Suprapubic skin (tissue), 4 donors: ENCODE data around the gene HIPK3.

Experiments
- CTCF ChIP-seq, 2 donors: fragments of 200-600 bp in 1 of 2; fragments of 450-650 bp in 1 of 2; sonication (generic) in 1 of 2; IDR thresholded peaks; one replicate each; pipeline ENCODE4 v1.5.1; 2016 to 2019; ENCODE audit warnings: antibody characterized with exemption in 2 of 2, mild to moderate bottlenecking in 1 of 2, moderate library complexity in 1 of 2
- EP300 ChIP-seq: sonication (generic); formaldehyde crosslinking; IDR thresholded peaks from one replicate; pipeline ENCODE4 v1.6.1; 2017; ENCODE audit warnings: antibody characterized with exemption
- POLR2A ChIP-seq, 2 donors: fragments of 450-650 bp; IDR thresholded peaks; one replicate each; pipeline ENCODE4 v1.6.1; 2017; ENCODE audit warnings: antibody characterized with exemption in 2 of 2, mild to moderate bottlenecking in 2 of 2, moderate library complexity in 2 of 2
- POLR2AphosphoS5 ChIP-seq, 3 donors: sonication (generic); formaldehyde crosslinking; IDR thresholded peaks; one replicate each; pipeline ENCODE4 v1.6.1; 2017; ENCODE audit warnings: antibody characterized with exemption in 3 of 3

GRCh38 chr11:33377412-33378370, 120.5 kb downstream of the HIPK3 start:
- TF ChIP-seq CTCF (IDR thresholded peaks at IDR 0.05) = no peak
- no peak for TF ChIP-seq POLR2A (IDR thresholded peaks at IDR 0.05)
- TF ChIP-seq POLR2AphosphoS5 (IDR thresholded peaks at IDR 0.05) = no peak
- no peak for TF ChIP-seq EP300
